Erythroblast (primary cell): ENCODE data around the gene NUP107.

Experiments
- GATA1 ChIP-seq: IDR thresholded peaks from 2 replicates; pipeline ENCODE4 v1.6.1; 2011; ENCODE audit warnings: low read depth, mild to moderate bottlenecking, control low read depth, low read length, moderate library complexity
- POLR2A ChIP-seq: IDR thresholded peaks from 2 replicates; pipeline ENCODE4 v1.6.1; 2011; ENCODE audit warnings: mild to moderate bottlenecking, low read length

DNA sequence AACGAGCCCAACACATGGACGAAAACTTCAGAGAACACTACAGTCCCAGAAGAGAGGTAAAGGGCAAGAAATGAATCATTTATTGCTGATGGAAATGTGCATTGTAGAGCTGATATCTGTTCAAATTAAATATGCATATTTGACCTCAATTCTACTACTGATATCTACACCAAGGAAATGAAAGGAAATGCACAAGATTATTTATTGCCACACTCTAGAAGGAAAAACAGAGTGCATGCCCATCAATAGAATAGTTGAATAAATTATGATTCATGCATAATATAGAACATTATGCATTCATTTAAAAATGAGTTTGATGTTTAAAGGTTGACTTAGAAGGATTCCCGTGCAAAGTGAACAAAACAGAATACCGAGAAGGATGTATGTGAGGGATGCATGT is 15.6 kb upstream of the NUP107 start:
- no peak for TF ChIP-seq POLR2A
- TF ChIP-seq GATA1 = no peak
